Neural cell (in vitro differentiated cells): Measurements from ENCODE around the gene CLCN1.

Experiments
- EP300 ChIP-seq: fragments of 450-650 bp; conservative IDR thresholded peaks from 2 replicates; pipeline ENCODE4 v1.6.1; 2014; ENCODE audit warnings: antibody characterized with exemption, mild to moderate bottlenecking, moderate library complexity; ENCODE audit not compliant: poor library complexity, severe bottlenecking
- EZH2 ChIP-seq: fragments of 200-600, 300-800 bp; shearing (Covaris generic), sonication (generic); IDR thresholded peaks from 2 replicates; pipeline ENCODE4 v1.6.1; 2014; ENCODE audit warnings: antibody characterized with exemption, low read length, borderline replicate concordance, mild to moderate bottlenecking; ENCODE audit not compliant: insufficient read depth, poor library complexity, severe bottlenecking
- RAD21 ChIP-seq: fragments of 450-650 bp; conservative IDR thresholded peaks from 2 replicates; pipeline ENCODE4 v1.6.1; 2014; ENCODE audit warnings: antibody characterized with exemption, mild to moderate bottlenecking, moderate library complexity
- TF ChIP-seq, protein P1 (sequence below): fragments of 450-650 bp; IDR thresholded peaks from 2 replicates; pipeline ENCODE4 v1.5.1; 2014; ENCODE audit warnings: antibody characterized with exemption, mild to moderate bottlenecking, moderate library complexity; ENCODE audit not compliant: poor library complexity, severe bottlenecking

DNA sequence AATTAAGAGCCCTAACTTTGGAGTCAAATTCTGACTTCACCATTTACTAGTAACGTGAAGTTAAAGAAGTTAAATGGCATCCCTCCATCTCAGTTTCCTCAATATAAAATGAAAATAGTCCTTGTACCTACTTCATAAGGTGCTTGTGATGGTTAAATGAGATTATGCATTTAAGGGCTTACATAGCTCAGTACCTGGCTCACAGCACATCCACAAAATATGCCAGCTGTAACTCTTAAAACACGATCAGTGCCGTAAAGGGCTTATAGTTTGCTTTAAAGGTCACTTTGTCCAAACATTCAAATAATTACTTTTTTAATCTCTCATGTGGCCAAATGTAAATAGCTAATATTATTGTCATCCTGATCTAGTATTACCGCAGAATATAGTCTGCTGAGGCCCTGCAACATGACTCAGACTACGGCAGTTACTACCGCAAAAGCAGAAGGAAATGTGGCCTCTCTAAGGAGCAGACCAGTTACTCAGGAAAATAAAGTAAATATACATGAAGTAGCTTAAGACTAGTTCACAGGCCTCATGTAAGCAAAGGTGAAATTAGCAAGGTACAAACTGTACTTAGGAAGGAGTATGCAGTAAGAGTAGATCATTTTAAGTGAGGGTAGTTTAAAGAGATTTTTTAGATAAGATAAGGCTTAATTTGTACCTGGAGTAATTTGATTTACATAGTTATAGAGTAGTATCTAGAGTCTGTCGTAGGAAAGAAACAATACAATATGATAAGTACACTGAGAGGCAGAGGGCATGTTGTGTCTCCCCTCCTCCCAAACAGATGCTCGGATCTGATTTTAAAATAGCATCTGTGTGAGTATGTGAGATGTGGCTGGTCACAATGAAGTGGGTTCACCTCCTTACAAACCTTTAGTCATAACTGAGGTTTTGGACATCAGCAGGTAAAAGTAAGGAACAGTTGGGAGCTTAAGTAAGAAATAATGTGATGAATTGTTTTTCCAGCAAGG lies 14.7 kb upstream of the CLCN1 start:
- TF ChIP-seq, protein P1, sequence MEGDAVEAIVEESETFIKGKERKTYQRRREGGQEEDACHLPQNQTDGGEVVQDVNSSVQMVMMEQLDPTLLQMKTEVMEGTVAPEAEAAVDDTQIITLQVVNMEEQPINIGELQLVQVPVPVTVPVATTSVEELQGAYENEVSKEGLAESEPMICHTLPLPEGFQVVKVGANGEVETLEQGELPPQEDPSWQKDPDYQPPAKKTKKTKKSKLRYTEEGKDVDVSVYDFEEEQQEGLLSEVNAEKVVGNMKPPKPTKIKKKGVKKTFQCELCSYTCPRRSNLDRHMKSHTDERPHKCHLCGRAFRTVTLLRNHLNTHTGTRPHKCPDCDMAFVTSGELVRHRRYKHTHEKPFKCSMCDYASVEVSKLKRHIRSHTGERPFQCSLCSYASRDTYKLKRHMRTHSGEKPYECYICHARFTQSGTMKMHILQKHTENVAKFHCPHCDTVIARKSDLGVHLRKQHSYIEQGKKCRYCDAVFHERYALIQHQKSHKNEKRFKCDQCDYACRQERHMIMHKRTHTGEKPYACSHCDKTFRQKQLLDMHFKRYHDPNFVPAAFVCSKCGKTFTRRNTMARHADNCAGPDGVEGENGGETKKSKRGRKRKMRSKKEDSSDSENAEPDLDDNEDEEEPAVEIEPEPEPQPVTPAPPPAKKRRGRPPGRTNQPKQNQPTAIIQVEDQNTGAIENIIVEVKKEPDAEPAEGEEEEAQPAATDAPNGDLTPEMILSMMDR, result no peak
- TF ChIP-seq RAD21 (no peak), EP300 (no peak), EZH2 (no peak)
